Activated CD8-positive, alpha-beta memory T cell treated with anti-CD3 and anti-CD28 coated beads, Interleukin-2, amount 10 ng/mL, durations not matched to agents 7 days and 5 days (primary cell): ENCODE data around the gene SAV1. TPM values are rescaled to one million over a fixed set of nuclear protein-coding genes. Genes with fewer than 3 reads are reported as not detected.
"Not testable (repeated sequence)": the region's sequence is repeated elsewhere in the genome, so short reads cannot be mapped to it uniquely, and the experiment has no call there.

Source experiments
- ATAC-seq: fragments of 150-1000 bp; cut with Tn5 transposase; one replicate; pipeline ENCODE4 v1.10.0; 2021; ENCODE audit warnings: moderate library complexity
- CTCF ChIA-PET: fragments of 350-600 bp; sonication (Branson Sonifier 250); formaldehyde crosslinking; loops from one replicate; lab custom pipeline; 2021; ENCODE audit warnings: antibody characterized with exemption; lab: Charles Lee
- DNase-seq: peaks from one replicate; pipeline ENCODE4 v3.0.0-alpha.2; 2020
- H3K27ac Mint-ChIP-seq: one replicate; pipeline ENCODE4 v1.8.0; 2021; ENCODE audit warnings: mild to moderate bottlenecking, mixed read lengths
- H3K27me3 Mint-ChIP-seq: one replicate; pipeline ENCODE4 v1.8.0; 2021; ENCODE audit warnings: mixed read lengths
- H3K36me3 Mint-ChIP-seq: one replicate; pipeline ENCODE4 v1.8.0; 2021; ENCODE audit warnings: mild to moderate bottlenecking, mixed read lengths
- H3K4me1 Mint-ChIP-seq: one replicate; pipeline ENCODE4 v1.8.0; 2021; ENCODE audit warnings: mixed read lengths
- H3K4me3 Mint-ChIP-seq: one replicate; pipeline ENCODE4 v1.8.0; 2021; ENCODE audit warnings: mild to moderate bottlenecking, moderate library complexity, mixed read lengths
- H3K9me3 Mint-ChIP-seq: one replicate; pipeline ENCODE4 v1.8.0; 2022; ENCODE audit warnings: low read depth, mixed read lengths
- total RNA-seq, 2 experiments: library from RNA; stranded (reverse); gene quantifications; one replicate each; pipeline ENCODE4 v1.2.3, GENCODE V29; 2021

SAV1 gene
- total RNA-seq, 2 experiments from 2014 or later, result 4.4 to 5.8 TPM

DNA sequence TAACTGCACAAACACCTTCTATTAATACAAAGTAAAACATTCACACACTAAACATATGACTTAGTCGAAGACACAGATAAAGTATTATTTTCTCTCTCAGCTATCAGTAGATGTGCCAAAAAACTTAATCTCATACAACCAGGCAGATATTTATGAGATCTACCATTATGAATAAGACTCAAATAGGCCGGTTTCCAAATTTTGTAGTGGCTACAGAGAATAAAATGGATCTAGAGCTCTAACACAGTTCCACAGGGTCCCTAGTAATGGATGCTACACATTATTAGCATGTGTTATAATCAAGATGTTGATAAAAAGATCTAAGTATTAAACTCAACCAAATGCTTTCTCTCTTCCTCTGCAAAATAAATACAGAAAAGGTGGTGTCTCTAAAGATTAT is 10.4 kb downstream of the SAV1 start:
- CTCF ChIA-PET, result interaction anchor here (0.6 to 1.5 kb wide), 4 partner anchors 34 to 298 kb away, joined by 3 read pairs; no protein-coding TSS in a partner anchor
- H3K27ac Mint-ChIP-seq, result no peak overlapping the region
- H3K4me1 Mint-ChIP-seq, result no peaks in the 10 kb centered on the region
- DNase-seq (no peak), ATAC-seq (no peak)
- H3K27me3 Mint-ChIP-seq, result no peaks in the 10 kb centered on the region
- H3K36me3 Mint-ChIP-seq, result peaks cover 10% of the 10 kb centered on the region
- H3K4me3 Mint-ChIP-seq, result no peak overlapping the region
- H3K9me3 Mint-ChIP-seq, result no peaks in the 10 kb centered on the region

GRCh38 chr14:50656776-50657175 is 11.3 kb downstream of the SAV1 start:
- Mint-ChIP-seq H3K27me3 (no peaks in the 10 kb centered on the region), H3K4me3 (no peak overlapping the region), H3K36me3 (peaks cover 10% of the 10 kb centered on the region), H3K4me1 (no peaks in the 10 kb centered on the region), H3K9me3 (no peaks in the 10 kb centered on the region), H3K27ac (no peak overlapping the region)
- CTCF ChIA-PET, result interaction anchor here (0.6 kb wide), 1 partner anchor 58 kb away, joined by 3 read pairs; no protein-coding TSS in a partner anchor
- DNase-seq, result no peak
- ATAC-seq, result no peak

GRCh38 chr14:50649691-50650090 is 18.4 kb downstream of the SAV1 start:
- H3K4me3 Mint-ChIP-seq, result no peak overlapping the region
- H3K27me3 Mint-ChIP-seq, result no peaks in the 10 kb centered on the region
- CTCF ChIA-PET, result interaction anchor here (0.8 to 1.1 kb wide), 2 partner anchors 16 to 65 kb away, joined by 3 read pairs; no protein-coding TSS in a partner anchor
- H3K9me3 Mint-ChIP-seq, result no peaks in the 10 kb centered on the region
- no peaks in the 10 kb centered on the region for H3K4me1 Mint-ChIP-seq
- H3K36me3 Mint-ChIP-seq, result no peaks in the 10 kb centered on the region
- no peak for DNase-seq
- H3K27ac Mint-ChIP-seq, result no peak overlapping the region
- no peak for ATAC-seq

DNA sequence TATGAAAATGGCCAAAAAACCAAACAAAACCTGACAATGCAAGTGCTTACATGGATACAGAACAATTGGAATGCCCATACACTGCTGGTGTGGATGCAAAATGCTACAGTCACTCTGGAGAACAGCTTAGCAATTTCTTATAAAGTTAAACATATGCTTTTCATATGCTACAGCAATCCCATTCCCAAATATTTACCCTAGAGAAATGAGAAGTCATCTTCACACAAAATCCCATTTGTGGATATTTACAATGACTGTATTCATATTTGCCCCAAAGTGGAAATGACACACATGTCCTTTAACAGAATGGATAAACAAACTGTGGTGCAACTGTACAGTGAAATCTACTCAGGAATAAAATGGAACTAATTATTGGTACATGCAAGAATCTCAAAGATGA is 20.4 kb downstream of the SAV1 start:
- Mint-ChIP-seq H3K4me3 (no peak overlapping the region), H3K27ac (no peak overlapping the region), H3K9me3 (no peaks in the 10 kb centered on the region), H3K4me1 (no peaks in the 10 kb centered on the region), H3K36me3 (no peaks in the 10 kb centered on the region), H3K27me3 (no peaks in the 10 kb centered on the region)
- no peak for DNase-seq
- CTCF ChIA-PET, result no interaction called here
- no peak for ATAC-seq

DNA sequence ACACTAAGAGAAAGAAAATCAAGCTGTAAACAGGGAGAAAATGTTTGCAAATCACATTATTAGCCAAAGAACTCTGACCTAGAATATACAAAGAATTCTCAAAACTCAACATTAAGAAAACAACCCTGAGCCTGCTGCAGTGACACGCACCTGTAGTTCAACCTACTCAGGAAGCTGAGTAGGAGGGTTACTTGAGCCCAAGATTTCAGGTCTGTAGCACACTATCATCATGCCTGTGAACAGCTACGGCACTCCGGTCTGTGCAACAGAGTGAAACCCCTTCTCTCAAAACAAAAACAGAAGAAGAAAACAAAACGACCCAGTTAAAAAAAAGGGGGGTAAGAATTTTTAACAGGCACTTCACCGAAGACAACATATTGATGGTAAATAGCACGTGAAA is 20.8 kb downstream of the SAV1 start:
- DNase-seq, result no peak
- Mint-ChIP-seq H3K9me3 (no peaks in the 10 kb centered on the region), H3K36me3 (no peaks in the 10 kb centered on the region), H3K4me3 (no peak overlapping the region), H3K27me3 (no peaks in the 10 kb centered on the region), H3K27ac (no peak overlapping the region), H3K4me1 (no peaks in the 10 kb centered on the region)
- CTCF ChIA-PET, result no interaction called here
- ATAC-seq, result no peak

DNA sequence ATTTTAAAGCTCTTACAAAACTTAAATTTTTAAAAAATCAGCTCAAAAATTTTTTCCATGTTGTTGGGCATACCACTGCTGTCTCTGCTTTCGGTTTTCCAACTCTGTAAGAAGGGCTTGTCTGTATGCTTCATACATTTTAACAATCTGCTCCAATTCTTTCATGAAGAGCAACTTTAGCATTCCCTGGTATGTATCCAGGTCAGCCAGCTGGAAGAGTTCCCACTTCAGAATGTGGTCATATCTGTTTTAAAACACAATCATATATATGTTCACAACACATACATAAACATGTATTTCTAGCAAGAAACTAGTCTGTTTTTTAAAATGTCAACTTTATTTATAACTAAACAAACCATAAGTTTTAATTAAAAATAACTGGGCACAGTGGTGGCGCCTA is 33.0 kb downstream of the SAV1 start:
- no peaks in the 10 kb centered on the region for H3K9me3 Mint-ChIP-seq
- CTCF ChIA-PET, result interaction anchor here (0.7 to 2.1 kb wide), 3 partner anchors 9 to 225 kb away, joined by 3 to 7 read pairs (median 3); no protein-coding TSS in a partner anchor
- H3K4me1 Mint-ChIP-seq, result no peaks in the 10 kb centered on the region
- H3K27me3 Mint-ChIP-seq, result no peaks in the 10 kb centered on the region
- no peak for ATAC-seq
- no peaks in the 10 kb centered on the region for H3K36me3 Mint-ChIP-seq
- DNase-seq, result no peak
- no peak overlapping the region for H3K27ac Mint-ChIP-seq
- no peak overlapping the region for H3K4me3 Mint-ChIP-seq

DNA sequence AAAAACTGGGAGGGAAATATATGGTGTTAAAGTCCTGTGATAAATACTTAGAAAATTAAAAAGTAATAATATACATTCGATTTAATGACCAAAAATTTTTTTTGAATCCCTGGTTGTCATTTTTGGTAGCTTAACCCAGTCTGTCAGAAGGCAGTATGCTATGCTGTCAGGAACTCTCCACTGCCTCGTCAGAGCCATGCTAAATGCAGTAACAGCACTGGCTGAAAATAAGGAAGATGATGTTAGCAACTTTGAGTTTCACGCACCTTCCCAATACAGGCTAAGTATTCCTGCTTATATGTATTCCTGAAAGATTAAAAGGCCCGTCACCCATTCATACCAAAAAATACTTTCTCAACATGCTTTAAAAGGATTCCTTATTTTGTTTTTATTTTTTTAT is 34.2 kb downstream of the SAV1 start:
- no peaks in the 10 kb centered on the region for H3K27me3 Mint-ChIP-seq
- CTCF ChIA-PET, result interaction anchor here (1.1 to 2.1 kb wide), 2 partner anchors 15 to 143 kb away, joined by 3 to 7 read pairs; no protein-coding TSS in a partner anchor

DNA sequence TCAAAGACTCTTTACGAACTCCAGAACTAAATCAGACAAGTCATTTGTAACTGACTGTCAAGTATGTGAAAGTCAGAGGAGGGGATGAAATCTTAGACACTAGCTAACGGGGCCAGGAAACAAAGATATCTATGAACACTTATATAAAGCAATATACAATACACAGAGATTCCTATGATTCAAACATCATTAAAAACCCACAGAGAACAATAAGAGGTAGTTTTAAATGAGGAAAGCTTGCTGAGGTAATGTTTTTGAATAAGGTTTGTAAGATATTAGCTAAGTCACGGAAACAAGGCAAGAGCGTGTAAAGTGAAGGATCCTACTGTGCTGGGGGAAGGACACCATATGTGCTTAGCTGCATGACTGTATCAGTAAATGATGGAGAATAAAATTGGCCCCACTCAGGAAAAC is 36.7 kb downstream of the SAV1 start:
- ATAC-seq, result no peak
- H3K9me3 Mint-ChIP-seq, result no peaks in the 10 kb centered on the region
- H3K4me1 Mint-ChIP-seq, result no peaks in the 10 kb centered on the region
- CTCF ChIA-PET, result interaction anchor here (0.9 to 2.9 kb wide), 2 partner anchors 134 to 143 kb away, joined by 4 to 7 read pairs; no protein-coding TSS in a partner anchor
- H3K4me3 Mint-ChIP-seq, result no peak overlapping the region
- no peaks in the 10 kb centered on the region for H3K36me3 Mint-ChIP-seq
- no peak overlapping the region for H3K27ac Mint-ChIP-seq
- no peaks in the 10 kb centered on the region for H3K27me3 Mint-ChIP-seq
- DNase-seq, result no peak

More for the DNA sequence above, 34.2 kb downstream of the SAV1 start:
- Mint-ChIP-seq H3K4me3 (no peak overlapping the region), H3K27ac (no peak overlapping the region), H3K36me3 (no peaks in the 10 kb centered on the region), H3K9me3 (no peaks in the 10 kb centered on the region), H3K4me1 (no peaks in the 10 kb centered on the region)
- DNase-seq, result no peak
- no peak for ATAC-seq

GRCh38 chr14:50624947-50625346 is 43.2 kb downstream of the SAV1 start:
- not testable (repeated sequence) for H3K4me3 Mint-ChIP-seq

DNA sequence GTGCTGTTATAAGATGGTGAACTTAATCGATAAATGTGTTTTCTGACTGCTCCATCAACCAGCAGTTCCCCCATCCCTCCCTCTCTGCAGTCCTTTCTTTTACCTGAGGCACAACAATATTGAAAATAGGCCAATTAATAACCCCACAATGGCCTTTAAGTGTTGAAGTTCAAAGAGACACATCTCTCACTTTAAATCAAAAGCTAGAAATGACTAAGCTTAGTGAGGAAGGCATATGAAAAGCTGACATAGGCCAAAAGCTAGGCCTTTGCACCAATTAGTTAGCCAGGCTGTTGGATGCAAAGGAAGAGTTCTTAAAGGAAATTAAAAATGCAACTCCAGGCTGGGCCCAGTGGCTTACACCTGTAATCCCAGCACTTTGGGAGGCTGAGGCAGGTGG is 43.7 kb downstream of the SAV1 start:
- no peak for DNase-seq
- no peak overlapping the region for H3K27ac Mint-ChIP-seq
- H3K4me3 Mint-ChIP-seq, result no peak overlapping the region
- H3K27me3 Mint-ChIP-seq, result peaks cover 2% of the 10 kb centered on the region
- H3K9me3 Mint-ChIP-seq, result no peaks in the 10 kb centered on the region
- no peak for ATAC-seq
- no peaks in the 10 kb centered on the region for H3K36me3 Mint-ChIP-seq
- peaks cover 2% of the 10 kb centered on the region for H3K4me1 Mint-ChIP-seq
- CTCF ChIA-PET, result interaction anchor here (1.0 to 1.6 kb wide), 2 partner anchors 24 to 150 kb away, joined by 3 to 4 read pairs; no protein-coding TSS in a partner anchor

More at GRCh38 chr14:50624947-50625346, 43.2 kb downstream of the SAV1 start:
- not testable (repeated sequence) for H3K36me3 Mint-ChIP-seq, ATAC-seq, H3K27ac Mint-ChIP-seq, H3K9me3 Mint-ChIP-seq, DNase-seq, H3K27me3 Mint-ChIP-seq, H3K4me1 Mint-ChIP-seq
- CTCF ChIA-PET, result interaction anchor here (1.6 kb wide), 1 partner anchor 25 kb away, joined by 4 read pairs; no protein-coding TSS in a partner anchor

- no peaks in the 10 kb centered on the region for H3K36me3 Mint-ChIP-seq
- H3K9me3 Mint-ChIP-seq, result no peaks in the 10 kb centered on the region
- H3K27ac Mint-ChIP-seq, result no peak overlapping the region
- CTCF ChIA-PET, result no interaction called here
- no peak for DNase-seq
- ATAC-seq, result no peak
- H3K4me1 Mint-ChIP-seq, result peaks cover 2% of the 10 kb centered on the region
- peaks cover 2% of the 10 kb centered on the region for H3K27me3 Mint-ChIP-seq
- no peak overlapping the region for H3K4me3 Mint-ChIP-seq
Observed at GRCh38 chr14:50622978-50623377, 45.1 kb downstream of the SAV1 start.

GRCh38 chr14:50620341-50620740 is 47.8 kb downstream of the SAV1 start:
- ATAC-seq (no peak), DNase-seq (no peak)
- Mint-ChIP-seq H3K27me3 (peaks cover 2% of the 10 kb centered on the region), H3K4me1 (peaks cover 2% of the 10 kb centered on the region), H3K36me3 (no peaks in the 10 kb centered on the region), H3K4me3 (no peak overlapping the region), H3K27ac (no peak overlapping the region), H3K9me3 (no peaks in the 10 kb centered on the region)
- CTCF ChIA-PET, result interaction anchor here (1.2 to 2.7 kb wide), 8 partner anchors 9 to 240 kb away, joined by 5 to 13 read pairs (median 9); no protein-coding TSS in a partner anchor

DNA sequence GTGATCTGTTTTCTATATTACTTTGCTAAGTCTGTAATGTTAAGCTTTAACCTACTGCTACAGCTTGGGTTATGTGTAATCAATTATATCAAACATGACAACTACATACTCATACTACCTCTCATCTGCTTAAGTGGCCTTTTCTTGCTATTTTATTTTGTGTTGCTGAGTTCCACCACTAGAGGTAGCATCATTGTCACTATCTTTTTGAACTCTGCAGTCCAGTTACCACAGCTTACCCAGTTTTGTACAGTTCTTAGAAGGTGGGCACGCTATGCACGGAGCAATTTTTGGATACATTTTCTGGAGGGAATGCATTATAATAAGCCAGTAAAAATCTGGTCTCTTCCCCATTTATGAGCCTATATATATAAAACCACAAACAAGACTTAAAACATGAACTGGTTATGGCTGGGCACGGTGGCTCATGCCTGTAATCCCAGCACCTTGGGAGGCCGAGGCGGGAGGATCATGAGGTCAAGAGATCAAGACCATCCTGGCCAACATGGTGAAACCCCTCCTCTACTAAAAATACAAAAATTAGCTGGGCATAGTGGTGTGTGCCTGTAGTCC is 48.5 kb downstream of the SAV1 start:
- H3K4me3 Mint-ChIP-seq, result no peak overlapping the region
- H3K36me3 Mint-ChIP-seq, result no peaks in the 10 kb centered on the region
- H3K27ac Mint-ChIP-seq, result no peak overlapping the region
- H3K4me1 Mint-ChIP-seq, result peaks cover 2% of the 10 kb centered on the region
- no peaks in the 10 kb centered on the region for H3K9me3 Mint-ChIP-seq
- H3K27me3 Mint-ChIP-seq, result peaks cover 2% of the 10 kb centered on the region
- CTCF ChIA-PET, result interaction anchor here (1.0 to 2.7 kb wide), 15 partner anchors 8 to 256 kb away, joined by 3 to 13 read pairs (median 5); no protein-coding TSS in a partner anchor
- peak; percentile 55 for ATAC-seq
- no peak for DNase-seq

- Mint-ChIP-seq H3K27ac (no peak overlapping the region), H3K27me3 (peaks cover 4% of the 10 kb centered on the region), H3K4me3 (no peak overlapping the region), H3K9me3 (no peaks in the 10 kb centered on the region), H3K36me3 (no peaks in the 10 kb centered on the region), H3K4me1 (no peaks in the 10 kb centered on the region)
- DNase-seq (no peak), ATAC-seq (no peak)
- CTCF ChIA-PET, result interaction anchor here (1.3 to 2.6 kb wide), 6 partner anchors 9 to 161 kb away, joined by 3 to 11 read pairs (median 5); no protein-coding TSS in a partner anchor
Observed at GRCh38 chr14:50616275-50616674, 51.8 kb downstream of the SAV1 start.
